NCI-H1092 treated with DMSO at 0.1 percent for 48 hours (cell line): Measurements from ENCODE around the gene OR4C11.

Experiments used
- DNase-seq: peaks from one replicate; lab custom pipeline; 2025; lab: John Stamatoyannopoulos, UW

OR4C11 gene

GRCh38 chr11:55607545-55607944, at the start of gene OR4C11:
Gene OR4C11 (minus strand): TSS chr11:55607645. CDS start chr11:55604373, 3,272 bp downstream.
- no peak for DNase-seq

GRCh38 chr11:55655096-55655495, 47.7 kb upstream of the OR4C11 start:
- DNase-seq: no peak

GRCh38 chr11:55652560-55652959, 45.1 kb upstream of the OR4C11 start:
- no peak for DNase-seq

GRCh38 chr11:55648027-55648426, 40.6 kb upstream of the OR4C11 start, which contains the start of gene OR4S2:
Gene OR4S2 (plus strand): TSS chr11:55648327. CDS start chr11:55650904, 2,577 bp downstream.
- no peak for DNase-seq

- no peak for DNase-seq
Observed at GRCh38 chr11:55634813-55635212, 27.4 kb upstream of the OR4C11 start, which contains the start of gene OR4P4. Gene OR4P4 (plus strand): TSS chr11:55635113.

GRCh38 chr11:55624531-55624930, 17.1 kb upstream of the OR4C11 start:
- DNase-seq: no peak

- DNase-seq: no peak
Observed at GRCh38 chr11:55572548-55572947, 34.9 kb downstream of the OR4C11 start.

GRCh38 chr11:55571828-55572227, 35.6 kb downstream of the OR4C11 start, which contains the start of gene OR4C16:
Gene OR4C16 (plus strand): TSS chr11:55572128. CDS start chr11:55572128, 0 bp downstream.
- no peak for DNase-seq

- no peak for DNase-seq
Observed at GRCh38 chr11:55554169-55554568, 53.3 kb downstream of the OR4C11 start, which contains the start of gene OR4C15. Gene OR4C15 (plus strand): TSS chr11:55554469. CDS start chr11:55554469, 0 bp downstream.
